HEK293 (cell line): ENCODE measurements around the gene SYNGR4.
A peak's percentile ranks its signal among the peaks of the same experiment; 100 is the strongest.

Experiments
- CTCF ChIA-PET: fragments of 350-600 bp; formaldehyde crosslinking; extraction: SDS; loops from one replicate; lab custom pipeline; 2021; ENCODE audit warnings: antibody characterized with exemption; lab: Yijun Ruan, JAX
- POLR2A ChIA-PET: fragments of 300-600 bp; formaldehyde crosslinking; extraction: SDS; loops from one replicate; lab custom pipeline; 2020; ENCODE audit warnings: antibody characterized with exemption, inconsistent platforms; lab: Yijun Ruan, JAX
- H3K27ac ChIP-seq: fragments of 200-500 bp; sonication (Bioruptor generic); 2 replicates; pipeline ENCODE4 v1.5.1; 2014; ENCODE audit warnings: low read depth, low read length, control low read depth, inconsistent platforms; ENCODE audit errors: extremely low read depth
- H3K36me3 ChIP-seq, 2 experiments: fragments of 200-500 bp in 1 of 2; sonication (Bioruptor generic) in 1 of 2; 1 replicate in 1 of 2; 2 replicates in 1 of 2; pipeline ENCODE4 v1.5.1; 2014 to 2017; ENCODE audit warnings: inconsistent platforms in 2 of 2, low read length in 2 of 2; ENCODE audit not compliant: control insufficient read depth in 2 of 2, insufficient read depth in 1 of 2
- H3K4me1 ChIP-seq: fragments of 200-500 bp; sonication (Bioruptor generic); 2 replicates; pipeline ENCODE4 v1.5.1; 2014; ENCODE audit warnings: mild to moderate bottlenecking, low read length, inconsistent platforms; ENCODE audit not compliant: control insufficient read depth, insufficient read depth
- H3K4me3 ChIP-seq: 2 replicates; pipeline ENCODE4 v1.5.1; 2011; ENCODE audit warnings: low read depth, mild to moderate bottlenecking, control low read depth, low read length, moderate library complexity
- H3K9me3 ChIP-seq: fragments of 200-500 bp; sonication (Bioruptor generic); 2 replicates; pipeline ENCODE4 v1.5.1; 2014; ENCODE audit warnings: low read depth, low read length, inconsistent platforms; ENCODE audit not compliant: control insufficient read depth, insufficient read depth
- FEZF1 ChIP-seq: fragments of 450-650 bp; formaldehyde crosslinking; IDR thresholded peaks from 2 replicates; pipeline ENCODE4 v1.5.1; 2016; ENCODE audit warnings: missing biosample characterization, missing genetic modification characterization
- MEIS1 ChIP-seq: sonication (generic); formaldehyde crosslinking; IDR thresholded peaks from 2 replicates; pipeline ENCODE4 v1.8.1; 2022; ENCODE audit warnings: missing genetic modification reagents, mild to moderate bottlenecking, borderline replicate concordance
- REST ChIP-seq: fragments of 450-650 bp; formaldehyde crosslinking; IDR thresholded peaks from 2 replicates; pipeline ENCODE4 v1.5.1; 2016; ENCODE audit warnings: missing biosample characterization, missing genetic modification characterization
- SP2 ChIP-seq: fragments of 450-650 bp; formaldehyde crosslinking; IDR thresholded peaks from 2 replicates; pipeline ENCODE4 v1.5.1; 2016; ENCODE audit warnings: missing biosample characterization, missing genetic modification characterization
- TRIM28 ChIP-seq: IDR thresholded peaks from 2 replicates; pipeline ENCODE4 v1.6.1; 2011; ENCODE audit warnings: low read length, control low read depth, borderline replicate concordance
- ZIC2 ChIP-seq: fragments of 450-650 bp; formaldehyde crosslinking; IDR thresholded peaks from 2 replicates; pipeline ENCODE4 v1.5.1; 2016; ENCODE audit warnings: missing biosample characterization, missing genetic modification characterization
- ZNF155 ChIP-seq: fragments of 450-650 bp; formaldehyde crosslinking; IDR thresholded peaks from 2 replicates; pipeline ENCODE4 v1.5.1; 2016; ENCODE audit warnings: missing biosample characterization, missing genetic modification characterization
- ZNF169 ChIP-seq: fragments of 450-650 bp; formaldehyde crosslinking; IDR thresholded peaks from 2 replicates; pipeline ENCODE4 v1.5.1; 2016; ENCODE audit warnings: missing biosample characterization, missing genetic modification characterization
- ZNF2 ChIP-seq: fragments of 450-650 bp; formaldehyde crosslinking; IDR thresholded peaks from 2 replicates; pipeline ENCODE4 v1.5.1; 2016; ENCODE audit warnings: missing biosample characterization, missing genetic modification characterization
- ZNF202 ChIP-seq: fragments of 450-650 bp; formaldehyde crosslinking; IDR thresholded peaks from 2 replicates; pipeline ENCODE4 v1.5.1; 2016; ENCODE audit warnings: missing biosample characterization, missing genetic modification characterization, borderline replicate concordance
- ZNF274 ChIP-seq, 2 experiments: fragments of 200-500 bp in 1 of 2; fragments of 450-650 bp in 1 of 2; sonication (Bioruptor generic) in 1 of 2; formaldehyde crosslinking in 1 of 2; IDR thresholded peaks; 2 replicates each; pipeline versions ENCODE4 v1.5.1 to v1.6.1; 2014 to 2016; ENCODE audit warnings: borderline replicate concordance in 1 of 2, inconsistent platforms in 1 of 2, low read length in 1 of 2, missing biosample characterization in 1 of 2, missing genetic modification characterization in 1 of 2
- ZNF362 ChIP-seq: fragments of 450-650 bp; formaldehyde crosslinking; IDR thresholded peaks from 2 replicates; pipeline ENCODE4 v1.5.1; 2016; ENCODE audit warnings: missing biosample characterization, missing genetic modification characterization
- ZNF37A ChIP-seq: fragments of 450-650 bp; IDR thresholded peaks from 2 replicates; pipeline ENCODE4 v1.5.1; 2018; ENCODE audit warnings: missing biosample characterization, missing genetic modification characterization
- ZNF391 ChIP-seq: fragments of 450-650 bp; formaldehyde crosslinking; IDR thresholded peaks from 2 replicates; pipeline ENCODE4 v1.5.1; 2016; ENCODE audit warnings: low read depth, missing biosample characterization, missing genetic modification characterization, borderline replicate concordance
- ZNF580 ChIP-seq: fragments of 450-650 bp; formaldehyde crosslinking; IDR thresholded peaks from 2 replicates; pipeline ENCODE4 v1.5.1; 2016; ENCODE audit warnings: missing biosample characterization, missing genetic modification characterization
- ZNF621 ChIP-seq: fragments of 450-650 bp; formaldehyde crosslinking; IDR thresholded peaks from 2 replicates; pipeline ENCODE4 v1.5.1; 2017; ENCODE audit warnings: missing biosample characterization, missing genetic modification characterization
- ZNF639 ChIP-seq: fragments of 450-650 bp; formaldehyde crosslinking; IDR thresholded peaks from 2 replicates; pipeline ENCODE4 v1.5.1; 2016; ENCODE audit warnings: missing biosample characterization, missing genetic modification characterization
- ZNF658 ChIP-seq: fragments of 450-650 bp; formaldehyde crosslinking; IDR thresholded peaks from 2 replicates; pipeline ENCODE4; 2016; ENCODE audit warnings: missing biosample characterization, missing genetic modification characterization
- ZNF701 ChIP-seq: fragments of 450-650 bp; formaldehyde crosslinking; IDR thresholded peaks from 2 replicates; pipeline ENCODE4 v1.5.1; 2016; ENCODE audit warnings: missing biosample characterization, missing genetic modification characterization
- TF ChIP-seq, protein P1 (sequence below): fragments of 450-650 bp; formaldehyde crosslinking; IDR thresholded peaks from 2 replicates; pipeline ENCODE4 v1.5.1; 2016; ENCODE audit warnings: missing biosample characterization, missing genetic modification characterization
- TF ChIP-seq, protein P2 (sequence below): fragments of 450-650 bp; formaldehyde crosslinking; IDR thresholded peaks from 2 replicates; pipeline ENCODE4 v1.5.1; 2016; ENCODE audit warnings: missing biosample characterization, missing genetic modification characterization, low read depth
- TF ChIP-seq, protein P3 (sequence below): fragments of 450-650 bp; formaldehyde crosslinking; IDR thresholded peaks from 2 replicates; pipeline ENCODE4 v1.5.1; 2016; ENCODE audit warnings: missing biosample characterization, missing genetic modification characterization, borderline replicate concordance
- TF ChIP-seq, protein P4 (sequence below): fragments of 450-650 bp; formaldehyde crosslinking; IDR thresholded peaks from 2 replicates; pipeline ENCODE4 v1.5.1; 2016; ENCODE audit warnings: missing biosample characterization, missing genetic modification characterization

The SYNGR4 gene

GRCh38 chr19:48325265-48325910, 38.8 kb upstream of the SYNGR4 start, which contains the start of gene EMP3:
Gene EMP3, plus strand, starts transcription at chr19:48325552. Its CDS starts 1,293 bp downstream, at chr19:48326845.
- H3K4me1 ChIP-seq = peaks cover 19% of the 10 kb centered on the region
- no peaks in the 10 kb centered on the region for H3K9me3 ChIP-seq
- H3K27ac ChIP-seq = peak within 1 kb of the TSS; percentile 62
- POLR2A ChIA-PET = interaction anchor here (1.0 to 2.5 kb wide), 4 partner anchors 8 to 66 kb away, joined by 3 to 13 read pairs (median 8); partner anchors contain the start of genes KDELR1, SYNGR4 and TMEM143
- CTCF ChIA-PET = interaction anchor here (0.6 to 4.7 kb wide), 5 partner anchors 7 to 505 kb away, joined by 4 to 37 read pairs (median 5); partner anchors contain the start of gene KDELR1
- peak within 1 kb of the TSS; percentile 29 for H3K4me3 ChIP-seq
- H3K36me3 ChIP-seq = no peaks in the 10 kb centered on the region
- TF ChIP-seq ZNF274 (IDR thresholded peaks at IDR 0.05; ENCODE audit: low read length) (no peak), ZNF274 (tag by site-specific recombination; IDR thresholded peaks at IDR 0.05; ENCODE audit: borderline replicate concordance) (no peak), ZNF658 (tag by site-specific recombination) (no peak), ZNF362 (tag by site-specific recombination) (no peak), ZNF37A (no peak), ZNF639 (tag by site-specific recombination) (no peak), TRIM28 (no peak), MEIS1 (no peak), ZIC2 (tag by site-specific recombination) (peak; percentile 42), FEZF1 (tag by site-specific recombination) (no peak), ZNF621 (tag by site-specific recombination) (no peak), ZNF155 (tag by site-specific recombination) (no peak), ZNF169 (no peak), SP2 (peak; percentile 95), ZNF580 (no peak), REST (tag by site-specific recombination) (no peak; the same call in 1 of the 2 replicates), ZNF2 (tag by site-specific recombination) (no peak), ZNF202 (tag by site-specific recombination) (no peak), ZNF701 (tag by site-specific recombination) (no peak), ZNF391 (tag by site-specific recombination) (peak; percentile 77; the same call in 1 of the 2 replicates)
- TF ChIP-seq, protein P1, sequence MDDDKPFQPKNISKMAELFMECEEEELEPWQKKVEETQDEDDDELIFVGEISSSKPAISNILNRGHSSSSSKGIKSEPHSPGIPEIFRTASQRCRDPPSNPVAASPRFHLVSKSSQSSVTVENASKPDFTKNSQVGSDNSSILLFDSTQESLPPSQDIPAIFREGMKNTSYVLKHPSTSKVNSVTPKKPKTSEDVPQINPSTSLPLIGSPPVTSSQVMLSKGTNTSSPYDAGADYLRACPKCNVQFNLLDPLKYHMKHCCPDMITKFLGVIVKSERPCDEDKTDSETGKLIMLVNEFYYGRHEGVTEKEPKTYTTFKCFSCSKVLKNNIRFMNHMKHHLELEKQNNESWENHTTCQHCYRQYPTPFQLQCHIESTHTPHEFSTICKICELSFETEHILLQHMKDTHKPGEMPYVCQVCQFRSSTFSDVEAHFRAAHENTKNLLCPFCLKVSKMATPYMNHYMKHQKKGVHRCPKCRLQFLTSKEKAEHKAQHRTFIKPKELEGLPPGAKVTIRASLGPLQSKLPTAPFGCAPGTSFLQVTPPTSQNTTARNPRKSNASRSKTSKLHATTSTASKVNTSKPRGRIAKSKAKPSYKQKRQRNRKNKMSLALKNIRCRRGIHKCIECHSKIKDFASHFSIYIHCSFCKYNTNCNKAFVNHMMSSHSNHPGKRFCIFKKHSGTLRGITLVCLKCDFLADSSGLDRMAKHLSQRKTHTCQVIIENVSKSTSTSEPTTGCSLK = no peak
- TF ChIP-seq, protein P2, sequence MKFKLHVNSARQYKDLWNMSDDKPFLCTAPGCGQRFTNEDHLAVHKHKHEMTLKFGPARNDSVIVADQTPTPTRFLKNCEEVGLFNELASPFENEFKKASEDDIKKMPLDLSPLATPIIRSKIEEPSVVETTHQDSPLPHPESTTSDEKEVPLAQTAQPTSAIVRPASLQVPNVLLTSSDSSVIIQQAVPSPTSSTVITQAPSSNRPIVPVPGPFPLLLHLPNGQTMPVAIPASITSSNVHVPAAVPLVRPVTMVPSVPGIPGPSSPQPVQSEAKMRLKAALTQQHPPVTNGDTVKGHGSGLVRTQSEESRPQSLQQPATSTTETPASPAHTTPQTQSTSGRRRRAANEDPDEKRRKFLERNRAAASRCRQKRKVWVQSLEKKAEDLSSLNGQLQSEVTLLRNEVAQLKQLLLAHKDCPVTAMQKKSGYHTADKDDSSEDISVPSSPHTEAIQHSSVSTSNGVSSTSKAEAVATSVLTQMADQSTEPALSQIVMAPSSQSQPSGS (tag by site-specific recombination) = no peak
- TF ChIP-seq, protein P3, sequence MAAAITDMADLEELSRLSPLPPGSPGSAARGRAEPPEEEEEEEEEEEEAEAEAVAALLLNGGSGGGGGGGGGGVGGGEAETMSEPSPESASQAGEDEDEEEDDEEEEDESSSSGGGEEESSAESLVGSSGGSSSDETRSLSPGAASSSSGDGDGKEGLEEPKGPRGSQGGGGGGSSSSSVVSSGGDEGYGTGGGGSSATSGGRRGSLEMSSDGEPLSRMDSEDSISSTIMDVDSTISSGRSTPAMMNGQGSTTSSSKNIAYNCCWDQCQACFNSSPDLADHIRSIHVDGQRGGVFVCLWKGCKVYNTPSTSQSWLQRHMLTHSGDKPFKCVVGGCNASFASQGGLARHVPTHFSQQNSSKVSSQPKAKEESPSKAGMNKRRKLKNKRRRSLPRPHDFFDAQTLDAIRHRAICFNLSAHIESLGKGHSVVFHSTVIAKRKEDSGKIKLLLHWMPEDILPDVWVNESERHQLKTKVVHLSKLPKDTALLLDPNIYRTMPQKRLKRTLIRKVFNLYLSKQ (tag by site-specific recombination) = no peak
- TF ChIP-seq, protein P4, sequence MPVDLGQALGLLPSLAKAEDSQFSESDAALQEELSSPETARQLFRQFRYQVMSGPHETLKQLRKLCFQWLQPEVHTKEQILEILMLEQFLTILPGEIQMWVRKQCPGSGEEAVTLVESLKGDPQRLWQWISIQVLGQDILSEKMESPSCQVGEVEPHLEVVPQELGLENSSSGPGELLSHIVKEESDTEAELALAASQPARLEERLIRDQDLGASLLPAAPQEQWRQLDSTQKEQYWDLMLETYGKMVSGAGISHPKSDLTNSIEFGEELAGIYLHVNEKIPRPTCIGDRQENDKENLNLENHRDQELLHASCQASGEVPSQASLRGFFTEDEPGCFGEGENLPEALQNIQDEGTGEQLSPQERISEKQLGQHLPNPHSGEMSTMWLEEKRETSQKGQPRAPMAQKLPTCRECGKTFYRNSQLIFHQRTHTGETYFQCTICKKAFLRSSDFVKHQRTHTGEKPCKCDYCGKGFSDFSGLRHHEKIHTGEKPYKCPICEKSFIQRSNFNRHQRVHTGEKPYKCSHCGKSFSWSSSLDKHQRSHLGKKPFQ (tag by site-specific recombination) = no peak
